H7 (cell line): ENCODE measurements around the gene NKD1. TPM values are rescaled to one million over a fixed set of nuclear protein-coding genes. Genes with fewer than 3 reads are reported as not detected.
A peak's percentile ranks its signal among the peaks of the same experiment; 100 is the strongest.

ENCODE experiments used
- DNase-seq: peaks from one replicate; pipeline ENCODE4 v3.0.0; 2012
- H3K27me3 ChIP-seq: 2 replicates; pipeline ENCODE4 v1.6.0; 2011; ENCODE audit warnings: mild to moderate bottlenecking, low read length; ENCODE audit not compliant: control insufficient read depth, insufficient read depth
- H3K36me3 ChIP-seq: replicated peaks from 2 replicates; pipeline ENCODE4 v1.5.1; 2011; ENCODE audit warnings: low read length; ENCODE audit not compliant: control insufficient read depth, insufficient read depth
- H3K4me3 ChIP-seq: 2 replicates; pipeline ENCODE4 v1.5.1; 2011; ENCODE audit warnings: low read depth, mild to moderate bottlenecking, control low read depth, low read length, moderate library complexity; ENCODE audit not compliant: insufficient read depth
- total RNA-seq: library from RNA; depleted of rRNA; stranded (reverse); fragments of >200 nt; shearing (Covaris generic); gene quantifications from 2 replicates; pipeline ENCODE4 v1.2.3, GENCODE V29; 2014

NKD1 gene
- total RNA-seq, 1 experiment from 2014 or later, result 1.2 TPM

- peak; percentile 64 for DNase-seq
- H3K27me3 ChIP-seq, result no peaks in the 10 kb centered on the region
- no peak overlapping the region for H3K4me3 ChIP-seq
- no peaks in the 10 kb centered on the region for H3K36me3 ChIP-seq
Observed at GRCh38 chr16:50539822-50540710, 8.1 kb upstream of the NKD1 start.

- H3K4me3 ChIP-seq, result no peak overlapping the region
- no peak for DNase-seq
- no peaks in the 10 kb centered on the region; the same call in 1 of the 2 replicates for H3K27me3 ChIP-seq
- no peaks in the 10 kb centered on the region for H3K36me3 ChIP-seq
Observed at GRCh38 chr16:50540711-50541007, 7.5 kb upstream of the NKD1 start.

DNA sequence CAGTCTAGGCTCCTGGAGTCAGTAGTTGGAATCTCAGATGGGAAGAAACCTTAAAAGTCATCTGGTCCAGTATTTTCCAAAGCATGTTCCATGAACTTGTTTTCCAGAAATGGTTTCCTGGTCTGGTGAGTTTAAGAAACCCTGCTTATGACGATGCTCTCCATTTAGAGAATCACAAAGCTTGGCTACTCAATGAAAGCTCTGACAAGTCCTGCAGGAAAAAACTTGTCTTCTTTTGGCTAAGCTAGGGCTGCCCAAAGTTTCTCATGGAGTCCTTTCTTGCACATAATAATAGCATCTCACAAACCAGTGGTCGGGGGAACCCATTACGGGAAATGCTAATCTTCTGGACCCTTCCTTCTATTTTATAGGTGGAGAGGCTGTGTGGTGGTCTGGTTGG, 5.5 kb upstream of the NKD1 start:
- no peak for DNase-seq
- Histone ChIP-seq H3K36me3 (no peaks in the 10 kb centered on the region), H3K4me3 (no peak overlapping the region), H3K27me3 (peaks cover 6% of the 10 kb centered on the region)

- H3K4me3 ChIP-seq, result no peak overlapping the region
- DNase-seq, result no peak
- no peaks in the 10 kb centered on the region for H3K36me3 ChIP-seq
- H3K27me3 ChIP-seq, result peaks cover 28% of the 10 kb centered on the region
Observed at GRCh38 chr16:50546125-50546524, 2.1 kb upstream of the NKD1 start.

- Histone ChIP-seq H3K4me3 (peak overlapping the region; percentile 60), H3K27me3 (peaks cover 28% of the 10 kb centered on the region)
Observed at GRCh38 chr16:50547340-50548124, 664 bp upstream of the NKD1 start.

GRCh38 chr16:50548909-50549560, 839 bp downstream of the NKD1 start:
- peak; percentile 82 for DNase-seq

More at GRCh38 chr16:50547340-50548124, 664 bp upstream of the NKD1 start:
- peak; percentile 87 for DNase-seq
- H3K36me3 ChIP-seq, result no peaks in the 10 kb centered on the region

GRCh38 chr16:50549561-50549915, 1.3 kb downstream of the NKD1 start:
- H3K27me3 ChIP-seq, result peaks cover 28% of the 10 kb centered on the region
- no peak for DNase-seq
- no peaks in the 10 kb centered on the region for H3K36me3 ChIP-seq
- no peak overlapping the region; the same call in 1 of the 2 replicates for H3K4me3 ChIP-seq

More at GRCh38 chr16:50548909-50549560, 839 bp downstream of the NKD1 start:
- peak overlapping the region; percentile 71 for H3K4me3 ChIP-seq
- no peaks in the 10 kb centered on the region for H3K36me3 ChIP-seq
- peaks cover 28% of the 10 kb centered on the region for H3K27me3 ChIP-seq

DNA sequence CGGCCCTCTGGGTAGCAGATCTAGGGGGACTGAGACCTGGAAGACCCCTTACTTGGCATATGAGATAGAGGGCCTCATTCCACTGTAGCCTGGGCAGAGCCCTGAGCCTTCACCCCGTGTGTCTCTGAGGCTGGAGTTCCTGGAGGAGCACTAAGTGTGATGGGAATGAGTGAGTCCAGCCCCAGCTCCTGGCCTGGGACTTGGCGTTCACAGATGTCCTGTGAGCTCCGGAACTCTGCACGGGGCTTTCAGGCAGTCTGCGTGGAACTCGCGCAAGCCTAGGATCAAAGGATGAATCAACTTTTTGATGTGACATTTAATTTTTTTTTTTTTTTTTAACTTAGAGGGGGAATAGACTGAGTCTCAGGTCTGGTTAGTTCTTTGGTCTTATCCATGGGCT, 1.8 kb downstream of the NKD1 start:
- Histone ChIP-seq H3K4me3 (no peak overlapping the region), H3K27me3 (peaks cover 28% of the 10 kb centered on the region), H3K36me3 (no peaks in the 10 kb centered on the region)
- DNase-seq, result no peak

DNA sequence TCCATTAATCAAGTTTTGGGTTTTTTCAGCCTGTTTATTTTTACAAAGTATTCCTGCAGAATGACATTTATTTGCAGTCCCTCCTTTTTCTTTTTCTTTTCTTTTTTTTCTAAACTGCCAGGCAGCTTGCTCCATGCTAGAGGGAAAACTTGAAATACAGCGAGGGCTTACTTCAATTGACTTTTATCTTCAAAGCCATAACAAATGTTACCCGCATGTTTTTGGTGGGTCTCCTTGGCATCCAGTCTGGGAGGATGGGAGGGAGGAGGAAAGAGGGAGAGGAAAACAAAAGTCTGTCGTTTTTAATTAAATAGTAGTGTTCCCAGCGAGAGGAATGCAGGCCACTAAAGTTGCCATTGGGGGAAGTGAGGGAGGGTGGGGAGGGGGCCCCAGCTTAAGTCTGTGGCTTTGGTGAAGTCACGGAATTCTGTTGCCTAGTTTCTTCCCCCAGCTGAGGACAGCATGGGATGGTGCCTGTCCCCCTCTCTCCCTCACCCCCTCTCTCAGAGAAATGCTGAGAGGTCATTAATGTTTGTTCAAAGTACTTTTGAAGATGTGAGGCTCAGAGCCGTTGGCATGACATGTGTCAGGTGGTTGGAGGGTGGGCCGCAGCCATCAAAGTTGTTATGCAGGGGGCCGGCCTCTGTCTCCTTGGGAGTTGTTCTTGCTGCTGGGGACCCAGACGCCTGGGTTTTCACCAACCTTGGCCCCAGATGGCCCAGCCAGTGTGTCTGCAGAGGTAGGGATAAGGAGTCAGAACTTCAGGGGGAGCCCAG, 2.9 kb downstream of the NKD1 start:
- DNase-seq, result no peak
- H3K36me3 ChIP-seq, result no peaks in the 10 kb centered on the region
- H3K27me3 ChIP-seq, result peaks cover 28% of the 10 kb centered on the region
- no peak overlapping the region for H3K4me3 ChIP-seq

DNA sequence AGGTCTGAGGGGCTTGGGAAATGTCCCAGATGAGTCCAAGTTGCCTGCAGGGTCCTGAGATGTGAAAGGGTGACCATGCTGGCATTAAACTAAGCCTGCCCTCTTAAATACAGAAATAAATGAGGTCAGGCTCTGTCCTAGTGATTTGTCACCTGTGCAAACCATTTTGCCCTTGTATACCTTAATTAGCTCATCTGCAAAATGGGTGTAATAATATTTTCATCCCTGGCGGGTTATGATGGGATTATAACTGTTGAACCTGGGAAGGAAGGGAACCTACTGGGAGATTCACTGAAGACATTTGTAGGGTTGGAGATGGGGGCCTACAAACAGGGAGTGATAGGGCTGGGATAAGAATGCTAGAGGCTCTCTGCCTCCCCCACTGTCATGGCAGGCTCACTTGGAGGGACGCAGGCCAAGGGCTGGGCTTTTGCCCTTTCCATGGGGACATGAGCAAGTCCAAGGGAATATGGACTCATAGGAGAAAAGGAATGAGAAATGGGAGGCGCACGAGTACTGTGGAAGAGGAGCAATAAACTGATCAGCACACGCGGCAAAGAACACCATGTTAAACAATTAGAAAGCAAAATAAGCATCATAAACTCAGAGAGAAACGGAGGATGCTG, 4.4 kb downstream of the NKD1 start:
- peaks cover 23% of the 10 kb centered on the region for H3K27me3 ChIP-seq
- DNase-seq, result no peak
- H3K36me3 ChIP-seq, result no peaks in the 10 kb centered on the region; the same call in 1 of the 2 replicates
- no peak overlapping the region for H3K4me3 ChIP-seq

GRCh38 chr16:50553182-50553710, 5.0 kb downstream of the NKD1 start:
- peaks cover 20% of the 10 kb centered on the region for H3K27me3 ChIP-seq
- no peaks in the 10 kb centered on the region; the same call in 1 of the 2 replicates for H3K36me3 ChIP-seq
- no peak for DNase-seq
- H3K4me3 ChIP-seq, result no peak overlapping the region

- no peak overlapping the region for H3K4me3 ChIP-seq
- H3K27me3 ChIP-seq, result peaks cover 16% of the 10 kb centered on the region
- DNase-seq, result no peak
- no peaks in the 10 kb centered on the region; the same call in 1 of the 2 replicates for H3K36me3 ChIP-seq
Observed at GRCh38 chr16:50553731-50554360, 5.7 kb downstream of the NKD1 start.

DNA sequence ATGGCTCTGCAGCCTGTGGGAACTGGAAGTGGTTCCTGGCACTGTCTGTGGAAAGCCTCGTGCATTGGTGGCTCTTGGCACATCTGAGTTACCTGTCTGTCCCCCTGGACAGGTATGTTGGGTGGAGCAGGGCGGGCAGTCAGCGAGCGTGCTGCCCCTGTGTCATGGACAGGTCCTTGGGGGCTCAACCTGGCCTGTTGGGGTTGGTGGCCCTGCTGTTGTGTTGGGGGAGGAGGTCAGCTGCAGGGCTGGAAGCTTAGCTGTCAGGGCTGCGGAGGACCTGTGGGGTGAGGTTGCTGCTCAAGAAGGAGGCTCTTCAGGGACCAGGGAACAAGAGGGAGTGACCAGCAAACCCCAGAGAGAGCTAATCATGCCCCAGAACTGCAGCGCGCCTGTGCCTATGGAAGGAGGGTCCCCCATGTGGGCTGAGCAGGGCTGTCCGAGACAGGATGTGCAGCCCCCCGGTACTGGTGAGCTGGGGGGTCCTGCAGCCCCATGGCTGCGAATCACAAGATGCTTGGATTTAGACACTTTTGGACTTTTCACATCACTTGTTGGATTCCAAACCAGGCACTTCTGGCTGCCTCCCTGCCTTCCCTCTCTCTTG, 7.2 kb downstream of the NKD1 start:
- peaks cover 3% of the 10 kb centered on the region for H3K27me3 ChIP-seq
- no peak overlapping the region for H3K4me3 ChIP-seq
- no peaks in the 10 kb centered on the region; the same call in 1 of the 2 replicates for H3K36me3 ChIP-seq
- no peak for DNase-seq
